ENCODE measurements around the gene BCAN. TPM values are rescaled to one million over a fixed set of nuclear protein-coding genes. Genes with fewer than 3 reads are reported as not detected.

Gene BCAN
- polyA plus RNA-seq, 2 of the 4 experiments (the other 2 are of a cell fraction): not detected

GRCh38 chr1:156703336-156703735, 61.4 kb downstream of the BCAN start:
- DNase-seq (ENCODE audit: low read depth in 1 of 2, low spot score in 1 of 2) (no peak), ATAC-seq (no peak), FAIRE-seq (no peak)
- Histone ChIP-seq H3K27ac (no peak overlapping the region), H3K4me1 (peaks cover 39% of the 10 kb centered on the region), H3K4me2 (no peak overlapping the region), H3K4me3 (no peak overlapping the region), H3K9me3 (no peaks in the 10 kb centered on the region)
- no peak for TF ChIP-seq MAFK (IDR thresholded peaks at IDR 0.05; ENCODE audit: partially characterized antibody)
- TF ChIP-seq HOXB13 (CRISPR knock-in tag; IDR thresholded peaks at IDR 0.05; ENCODE audit: low read depth): no peak
- 96% methylated on average over 3 of the region's 4 CpGs for WGBS (ENCODE audit: missing lambda C conversion rate)
- POLR2A ChIA-PET: no interaction called here
- CTCF ChIA-PET: interaction anchor here (0.6 to 52.1 kb wide), 9 partner anchors 10 to 225 kb away, joined by 3 to 2258 read pairs (median 4); partner anchors contain the start of genes CRABP2, HAPLN2, ISG20L2 and METTL25B

- FAIRE-seq (no peak), ATAC-seq (no peak), DNase-seq (ENCODE audit: low read depth in 1 of 2, low spot score in 1 of 2) (no peak)
- 45% methylated on average over 4 of the region's 4 CpGs for WGBS (ENCODE audit: missing lambda C conversion rate)
- Histone ChIP-seq H3K4me1 (peaks cover 39% of the 10 kb centered on the region), H3K4me2 (peak overlapping the region; percentile 99; the same call in 1 of the 3 replicates), H3K9me3 (no peaks in the 10 kb centered on the region), H3K4me3 (no peak overlapping the region), H3K27ac (0 out of 6 replicates have a peak overlapping the region, but pooled peaks of 1 of the 2 experiments have one; percentile 2)
- CTCF ChIA-PET: interaction anchor here (0.6 to 52.1 kb wide), 9 partner anchors 10 to 224 kb away, joined by 3 to 2258 read pairs (median 4); partner anchors contain the start of genes CRABP2, HAPLN2, ISG20L2 and METTL25B
- TF ChIP-seq ZSCAN20 (CRISPR knock-in tag; IDR thresholded peaks at IDR 0.05) (no peak), SMC3 (IDR thresholded peaks at IDR 0.05) (no peak), EP300 (IDR thresholded peaks at IDR 0.05) (no peak), CEBPB (IDR thresholded peaks at IDR 0.05) (no peak), MAZ (IDR thresholded peaks at IDR 0.05; ENCODE audit: borderline replicate concordance, low read depth, low read length) (no peak), MAFK (IDR thresholded peaks at IDR 0.05; ENCODE audit: partially characterized antibody) (no peak), HOXA7 (CRISPR knock-in tag; IDR thresholded peaks at IDR 0.05) (no peak), BCL3 (IDR thresholded peaks at IDR 0.05) (no peak)
- POLR2A ChIA-PET: no interaction called here
These were observed 61.8 kb downstream of the BCAN start for GRCh38 chr1:156703741-156704140.

GRCh38 chr1:156704166-156704711, 62.3 kb downstream of the BCAN start:
- DNase-seq (ENCODE audit: low read depth in 1 of 2, low spot score in 1 of 2): no peak
- Histone ChIP-seq H3K4me3 (no peak overlapping the region; the same call in 2 of the 3 replicates), H3K4me2 (peak overlapping the region; percentile 99), H3K4me1 (peaks cover 43% of the 10 kb centered on the region), H3K27ac (peak overlapping the region; percentile 65 to 86; a peak in 4 of 6 replicates), H3K9me3 (no peaks in the 10 kb centered on the region)
- no peak for FAIRE-seq
- WGBS (ENCODE audit: missing lambda C conversion rate): 93% methylated on average over 10 of the region's 10 CpGs
- no peak for ATAC-seq
- POLR2A ChIA-PET: no interaction called here
- CTCF ChIA-PET: interaction anchor here (1.2 to 52.1 kb wide), 7 partner anchors 11 to 224 kb away, joined by 3 to 2258 read pairs (median 6); partner anchors contain the start of genes CRABP2, ISG20L2, METTL25B and NES
- TF ChIP-seq MAZ (IDR thresholded peaks at IDR 0.05; ENCODE audit: borderline replicate concordance, low read depth, low read length) (no peak), HES2 (IDR thresholded peaks at IDR 0.05) (no peak), FOSL2 (IDR thresholded peaks at IDR 0.05) (no peak), FOSL2 (CRISPR knock-in tag; IDR thresholded peaks at IDR 0.05) (no peak), CEBPB (IDR thresholded peaks at IDR 0.05) (no peak), BCL3 (IDR thresholded peaks at IDR 0.05) (no peak), HOXB13 (CRISPR knock-in tag; IDR thresholded peaks at IDR 0.05; ENCODE audit: low read depth) (no peak), ZNF302 (CRISPR knock-in tag; IDR thresholded peaks at IDR 0.05) (no peak), RAD21 (conservative IDR thresholded peaks at IDR 0.05 in 1 of 2, IDR thresholded peaks at IDR 0.05 in 1 of 2) (no peak), ELK1 (IDR thresholded peaks at IDR 0.05; ENCODE audit: low read depth, low read length) (no peak), BHLHE40 (IDR thresholded peaks at IDR 0.05; ENCODE audit: low read depth, low read length) (no peak), ESRRA (IDR thresholded peaks at IDR 0.05; ENCODE audit: borderline replicate concordance, low read length) (no peak), HMGXB4 (CRISPR knock-in tag; IDR thresholded peaks at IDR 0.05; ENCODE audit: borderline replicate concordance) (no peak), KDM1A (IDR thresholded peaks at IDR 0.05; ENCODE audit: low read depth) (no peak), PHF8 (IDR thresholded peaks at IDR 0.05; ENCODE audit: borderline replicate concordance, low read depth) (no peak), TP53 (CRISPR knock-in tag; IDR thresholded peaks at IDR 0.05) (no peak)

Measured in A549 (cell line).